GM20431 (cell line): Measurements from ENCODE around the gene MED15.
"Not testable (repeated sequence)": the region's sequence is repeated elsewhere in the genome, so short reads cannot be mapped to it uniquely, and the experiment has no call there.

ENCODE experiments used
- in situ Hi-C: fragments of 300-500 bp; cut with MseI, MboI; formaldehyde crosslinking; loops from one replicate; pipeline ENCODE4 v1.15.0; 2020; ENCODE audit warnings: low sequenced_read_pairs; ENCODE audit not compliant: unreplicated experiment

MED15 gene

DNA sequence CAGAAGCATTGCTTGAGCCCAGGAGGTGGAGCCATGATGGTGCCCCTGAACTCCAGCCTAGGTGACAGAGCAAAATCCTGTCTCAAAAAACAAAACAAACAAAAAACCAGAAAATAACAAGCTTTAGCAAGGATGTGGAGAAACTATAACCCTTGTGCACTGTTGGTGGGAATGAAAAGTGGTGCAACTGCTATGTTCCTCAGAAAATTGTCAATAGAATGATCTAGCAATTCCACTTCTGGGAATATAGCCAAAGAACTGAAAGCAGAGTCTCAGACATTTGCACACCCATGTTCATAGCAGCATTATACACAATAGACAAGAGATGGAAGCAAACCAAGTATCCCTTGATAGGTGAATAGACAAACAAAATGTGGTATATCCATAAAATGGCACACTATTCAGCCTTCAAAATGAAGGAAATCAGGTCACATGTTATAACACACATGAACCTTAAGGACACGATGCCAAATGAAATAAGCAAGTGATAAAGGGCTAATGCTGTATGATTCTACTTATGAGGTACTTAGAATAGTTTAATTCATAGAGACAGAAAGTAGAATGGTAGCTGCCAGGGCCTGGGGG is 27.7 kb upstream of the MED15 start:
- in situ Hi-C loops = no loop called here

- in situ Hi-C loops = not testable (repeated sequence)
These were observed 24.3 kb upstream of the MED15 start for GRCh38 chr22:20483143-20483506.

GRCh38 chr22:20483771-20484170 is 23.6 kb upstream of the MED15 start:
- in situ Hi-C loops = no loop called here

- in situ Hi-C loops = no loop called here
These were observed 22.3 kb upstream of the MED15 start for GRCh38 chr22:20484948-20485683.

GRCh38 chr22:20486229-20486628 is 21.2 kb upstream of the MED15 start:
- in situ Hi-C loops = no loop called here

DNA sequence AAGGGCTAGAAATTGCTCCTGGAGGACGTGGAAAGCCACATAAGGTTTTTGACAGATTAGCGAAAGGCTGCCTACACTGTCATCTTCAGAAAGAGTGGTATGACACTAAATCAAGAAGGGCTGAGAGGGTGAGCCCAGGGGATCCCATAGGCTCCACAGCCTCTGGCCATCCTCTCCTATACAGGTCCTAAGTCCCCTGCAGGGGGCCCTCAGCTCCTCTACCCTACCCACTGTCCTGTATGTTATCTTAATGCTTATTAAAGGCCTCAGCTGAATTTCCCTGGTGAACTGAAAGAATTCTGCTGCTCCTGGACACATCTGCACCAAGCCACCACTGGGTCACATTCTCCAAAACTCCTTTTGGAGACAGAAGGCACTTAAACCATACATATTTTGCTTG is 19.7 kb upstream of the MED15 start:
- in situ Hi-C loops = no loop called here

GRCh38 chr22:20488946-20489345 is 18.5 kb upstream of the MED15 start:
- in situ Hi-C loops = no loop called here

DNA sequence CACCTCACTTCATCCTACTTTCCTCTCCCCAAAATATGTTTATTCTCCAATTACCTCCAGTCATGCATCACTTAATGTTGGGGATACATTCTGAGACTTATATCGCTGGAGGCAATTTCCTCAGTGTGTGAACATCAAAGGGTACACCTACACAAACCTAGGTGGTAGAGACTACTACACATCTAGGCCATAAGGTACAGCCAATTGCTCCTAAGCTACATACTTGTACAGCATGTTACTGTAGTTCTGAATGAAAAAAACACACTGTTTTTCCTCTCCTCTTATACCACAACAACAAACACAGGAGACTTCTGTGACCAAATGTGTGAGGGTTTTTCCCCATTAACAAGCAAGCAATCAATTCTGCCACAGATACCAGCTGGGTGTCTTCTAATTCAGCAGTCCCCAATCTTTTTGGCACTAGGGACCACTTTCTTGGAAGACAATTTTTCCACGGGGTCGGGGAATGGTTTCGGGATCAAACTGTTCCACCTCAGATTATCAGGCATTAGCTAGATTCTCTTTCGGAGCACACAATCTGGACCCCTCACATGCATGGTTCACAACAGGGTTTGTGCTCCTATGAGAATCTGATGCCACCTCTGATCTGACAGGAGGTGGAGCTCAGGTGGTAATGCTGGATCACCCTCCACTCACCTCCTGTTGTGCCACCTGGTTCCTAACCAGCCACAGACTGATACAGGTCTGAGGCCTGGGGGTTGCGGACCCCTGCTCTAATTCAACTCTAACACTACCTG is 17.0 kb upstream of the MED15 start:
- in situ Hi-C loops = no loop called here

- in situ Hi-C loops = no loop called here
These were observed 16.5 kb upstream of the MED15 start for GRCh38 chr22:20490941-20491307.

DNA sequence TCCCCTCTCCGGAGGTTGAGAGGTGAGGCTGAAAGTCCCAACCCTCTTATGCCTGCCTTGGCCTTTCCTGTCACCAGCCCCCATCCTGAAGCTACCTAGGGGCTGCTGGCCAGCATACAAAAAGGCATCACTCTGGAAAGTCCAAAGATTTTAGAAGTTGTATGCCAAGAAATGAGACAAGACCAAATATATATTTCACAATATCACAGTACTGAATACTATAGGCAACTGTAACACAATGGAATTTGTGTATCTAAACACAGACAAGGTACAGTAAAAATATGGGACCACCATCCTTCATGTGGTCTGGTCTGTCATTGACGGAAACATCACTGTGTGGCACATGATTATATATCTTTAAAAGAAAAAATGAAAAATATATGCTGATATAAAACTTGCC is 16.1 kb upstream of the MED15 start:
- in situ Hi-C loops = no loop called here

DNA sequence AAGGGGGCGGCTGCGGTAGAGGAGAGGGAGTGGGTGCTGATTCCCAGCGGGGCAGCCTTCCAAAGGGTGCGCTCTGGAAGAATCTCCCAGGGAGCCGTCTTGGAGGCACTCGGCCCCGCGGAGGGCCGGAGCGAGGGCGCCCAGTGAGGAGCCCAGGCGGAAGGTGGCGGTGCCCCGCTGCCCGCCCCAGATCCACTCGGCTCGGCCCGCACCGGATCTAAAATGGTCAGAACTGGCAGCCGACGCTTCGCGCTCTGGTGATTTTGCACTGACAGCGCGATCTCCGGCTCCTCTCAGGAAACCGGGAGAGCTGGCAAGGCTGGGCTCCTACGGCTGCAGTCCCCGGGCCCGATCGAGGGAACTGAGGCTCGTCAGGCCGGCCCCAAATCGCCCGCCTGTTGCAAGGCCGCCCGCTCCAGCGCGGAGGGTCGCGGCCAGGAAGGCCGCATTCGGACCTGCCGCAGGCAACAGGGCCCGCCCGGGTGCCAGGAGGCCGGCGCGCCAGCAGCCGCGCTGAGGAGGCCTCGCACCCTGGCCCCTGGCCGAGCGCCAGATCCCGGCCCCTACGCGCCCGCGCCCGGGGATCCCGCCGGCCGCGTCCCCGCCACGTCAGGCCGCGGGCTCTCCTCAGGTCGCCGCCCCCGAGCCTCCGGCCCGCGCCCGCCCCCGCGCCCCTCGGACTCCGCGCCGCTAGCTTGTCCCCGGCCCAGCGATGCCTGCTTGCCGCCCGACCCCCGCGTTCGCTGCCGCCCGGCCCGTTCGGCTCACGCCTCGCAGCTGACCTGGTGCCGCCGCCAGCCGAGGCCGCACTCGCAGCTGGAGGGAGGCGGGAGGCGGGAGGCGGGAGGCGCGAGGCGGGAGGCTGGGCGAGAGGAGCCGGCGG is 12.2 kb upstream of the MED15 start, which contains the start of gene KLHL22:
TSS of gene KLHL22 (minus strand) at position 818 of the 883 bp plus-strand sequence. CDS start 6,584 bp downstream, outside the sequence.
- in situ Hi-C loops = no loop called here

- in situ Hi-C loops = no loop called here
These were observed 11.3 kb upstream of the MED15 start for GRCh38 chr22:20495861-20496681.

DNA sequence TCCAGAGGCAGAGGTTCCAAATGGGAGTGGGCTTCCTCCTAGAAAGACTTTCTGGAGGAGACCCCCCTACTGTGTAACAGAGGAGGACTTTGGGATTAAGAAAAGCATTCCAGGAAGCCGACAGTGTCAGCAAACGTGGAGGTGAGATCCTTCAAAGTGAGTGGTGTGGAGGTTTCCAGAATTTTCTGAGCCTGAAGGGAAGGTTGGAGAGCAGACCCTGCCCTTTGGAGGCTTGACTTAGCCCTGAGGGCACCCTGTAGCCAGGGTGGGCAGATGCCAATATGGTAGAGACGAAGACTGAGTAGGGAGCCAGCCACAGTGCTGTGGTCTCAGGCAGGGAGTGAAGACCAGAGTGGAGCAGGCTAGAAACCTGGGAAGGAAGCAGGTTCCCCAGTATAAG is 10.0 kb upstream of the MED15 start:
- in situ Hi-C loops = no loop called here

GRCh38 chr22:20498913-20499312 is 8.5 kb upstream of the MED15 start:
- in situ Hi-C loops = no loop called here

GRCh38 chr22:20499769-20500168 is 7.6 kb upstream of the MED15 start:
- in situ Hi-C loops = no loop called here

GRCh38 chr22:20503816-20504215 is 3.6 kb upstream of the MED15 start:
- in situ Hi-C loops = no loop called here

GRCh38 chr22:20504293-20504922 is 3.0 kb upstream of the MED15 start:
- in situ Hi-C loops = not testable (repeated sequence)

GRCh38 chr22:20506543-20507252 is 712 bp upstream of the MED15 start:
- in situ Hi-C loops = no loop called here
